Measurements from ENCODE around the gene UNC5B.
A peak's percentile ranks its signal among the peaks of the same experiment; 100 is the strongest.

UNC5B gene

GRCh38 chr10:71269301-71270288, 57.2 kb downstream of the UNC5B start:
- TF ChIP-seq GABPA (IDR thresholded peaks at IDR 0.05; ENCODE audit: low read depth) = no peak
- no peak for TF ChIP-seq CTCF (IDR thresholded peaks at IDR 0.05; ENCODE audit: insufficient read depth, low read length)
- no peak for TF ChIP-seq POLR2AphosphoS5 (IDR thresholded peaks at IDR 0.05; ENCODE audit: low read depth)
- TF ChIP-seq SPI1 (IDR thresholded peaks at IDR 0.05; ENCODE audit: borderline replicate concordance, low read depth) = no peak
- TF ChIP-seq REST (IDR thresholded peaks at IDR 0.05; ENCODE audit: insufficient replicate concordance, low read depth) = no peak
- Histone ChIP-seq H3K27me3 (ENCODE audit: insufficient read depth, poor library complexity, severe bottlenecking) (no peaks in the 10 kb centered on the region), H3K27ac (replicated peaks) (no peak overlapping the region), H3K4me3 (replicated peaks; ENCODE audit: insufficient read depth, low read length) (no peak overlapping the region)
- no peak for DNase-seq (ENCODE audit: low read depth in 1 of 2, low spot score in 1 of 2)

- TF ChIP-seq CTCF (IDR thresholded peaks at IDR 0.05; ENCODE audit: insufficient read depth, low read length) (peak; percentile 88), POLR2AphosphoS5 (IDR thresholded peaks at IDR 0.05; ENCODE audit: low read depth) (no peak), GABPA (IDR thresholded peaks at IDR 0.05; ENCODE audit: low read depth) (no peak), SPI1 (IDR thresholded peaks at IDR 0.05; ENCODE audit: borderline replicate concordance, low read depth) (no peak), REST (IDR thresholded peaks at IDR 0.05; ENCODE audit: insufficient replicate concordance, low read depth) (no peak)
- peak in 1 of 2 experiments; percentile 72 for DNase-seq (ENCODE audit: low read depth in 1 of 2, low spot score in 1 of 2)
- Histone ChIP-seq H3K27me3 (ENCODE audit: insufficient read depth, poor library complexity, severe bottlenecking) (no peaks in the 10 kb centered on the region), H3K4me3 (replicated peaks; ENCODE audit: insufficient read depth, low read length) (no peak overlapping the region), H3K27ac (replicated peaks) (no peak overlapping the region)
Measured at GRCh38 chr10:71270301-71271220, 58.2 kb downstream of the UNC5B start.

- no peak overlapping the region for H3K27ac ChIP-seq (replicated peaks)
- H3K4me3 ChIP-seq (replicated peaks; ENCODE audit: insufficient read depth, low read length) = no peak overlapping the region
- TF ChIP-seq POLR2AphosphoS5 (IDR thresholded peaks at IDR 0.05; ENCODE audit: low read depth) (peak; percentile 51; the same call in 1 of the 2 replicates), REST (IDR thresholded peaks at IDR 0.05; ENCODE audit: insufficient replicate concordance, low read depth) (no peak)
- H3K27me3 ChIP-seq (ENCODE audit: insufficient read depth, poor library complexity, severe bottlenecking) = no peaks in the 10 kb centered on the region
- DNase-seq (ENCODE audit: low read depth in 1 of 2, low spot score in 1 of 2) = no peak
Measured at GRCh38 chr10:71271662-71272055, 59.3 kb downstream of the UNC5B start.
